WTC11 (cell line): ENCODE measurements around the gene FIS1. TPM values are rescaled to one million over a fixed set of nuclear protein-coding genes. Genes with fewer than 3 reads are reported as not detected.

Experiments used
- ATAC-seq: fragments of 200-7000 bp; cut with Tn5 transposase; 2 replicates; pipeline ENCODE4 v1.10.0; 2021; ENCODE audit warnings: mild to moderate bottlenecking, moderate library complexity
- CTCF ChIA-PET: fragments of 300-600 bp; sonication (Branson Sonifier 250); formaldehyde crosslinking; loops from one replicate; lab custom pipeline; 2021; ENCODE audit warnings: antibody characterized with exemption; lab: Charles Lee
- POLR2A ChIA-PET: fragments of 350-600 bp; sonication (Branson Sonifier 250); formaldehyde crosslinking; loops from one replicate; lab custom pipeline; 2021; ENCODE audit warnings: antibody characterized with exemption; lab: Charles Lee
- DNase-seq: peaks from one replicate; pipeline ENCODE4 v3.0.0; 2021; ENCODE audit warnings: low spot score
- H3K27ac Mint-ChIP-seq: 2 replicates; pipeline ENCODE4 v1.8.0; 2021; ENCODE audit warnings: mixed read lengths
- H3K27me3 Mint-ChIP-seq: 2 replicates; pipeline ENCODE4 v1.8.0; 2021; ENCODE audit warnings: low read depth, mild to moderate bottlenecking, moderate library complexity, mixed read lengths
- H3K36me3 Mint-ChIP-seq: 2 replicates; pipeline ENCODE4 v1.8.0; 2021; ENCODE audit warnings: mixed read lengths
- H3K4me1 Mint-ChIP-seq: 2 replicates; pipeline ENCODE4 v1.8.0; 2022; ENCODE audit warnings: mixed read lengths
- H3K4me3 Mint-ChIP-seq: 2 replicates; pipeline ENCODE4 v1.8.0; 2021; ENCODE audit warnings: mild to moderate bottlenecking, moderate library complexity, mixed read lengths
- H3K9me3 Mint-ChIP-seq: 2 replicates; pipeline ENCODE4 v1.8.0; 2021; ENCODE audit warnings: mixed read lengths
- CBFB ChIP-seq: sonication (generic); formaldehyde crosslinking; IDR thresholded peaks from 2 replicates; pipeline ENCODE4 v1.8.1; 2022; ENCODE audit warnings: mild to moderate bottlenecking, low read depth, missing genetic modification reagents
- EMX1 ChIP-seq: fragments of 250-450 bp; sonication (Bioruptor Pico); IDR thresholded peaks from 2 replicates; pipeline ENCODE4 v1.8.0; 2021; ENCODE audit warnings: mild to moderate bottlenecking
- ERG ChIP-seq: fragments of 250-450 bp; sonication (Bioruptor Pico); IDR thresholded peaks from 2 replicates; pipeline ENCODE4 v1.8.0; 2021; ENCODE audit warnings: mild to moderate bottlenecking
- ESRRA ChIP-seq: sonication (generic); formaldehyde crosslinking; IDR thresholded peaks from 2 replicates; pipeline ENCODE4 v1.8.1; 2022; ENCODE audit warnings: mild to moderate bottlenecking, missing genetic modification reagents, borderline replicate concordance
- FOXP1 ChIP-seq: sonication (generic); formaldehyde crosslinking; IDR thresholded peaks from 2 replicates; pipeline ENCODE4 v1.8.0; 2022; ENCODE audit warnings: missing genetic modification reagents, mild to moderate bottlenecking, moderate library complexity, borderline replicate concordance
- GRHL2 ChIP-seq: fragments of 250-450 bp; sonication (Bioruptor Pico); IDR thresholded peaks from 2 replicates; pipeline ENCODE4 v1.8.0; 2022; ENCODE audit warnings: mild to moderate bottlenecking, moderate library complexity; ENCODE audit not compliant: insufficient replicate concordance, severe bottlenecking
- PRDM15 ChIP-seq: sonication (generic); formaldehyde crosslinking; IDR thresholded peaks from 2 replicates; pipeline ENCODE4 v1.8.0; 2022; ENCODE audit warnings: missing genetic modification reagents
- RELA ChIP-seq: sonication (generic); formaldehyde crosslinking; IDR thresholded peaks from 2 replicates; pipeline ENCODE4 v1.8.1; 2022; ENCODE audit warnings: missing genetic modification reagents, mild to moderate bottlenecking, borderline replicate concordance
- ZNF396 ChIP-seq: fragments of 250-450 bp; sonication (Bioruptor Pico); IDR thresholded peaks from 2 replicates; pipeline ENCODE4 v1.8.0; 2021; ENCODE audit warnings: mild to moderate bottlenecking, moderate library complexity, borderline replicate concordance
- ZNF425 ChIP-seq: fragments of 250-450 bp; sonication (Bioruptor Pico); conservative IDR thresholded peaks from 2 replicates; pipeline ENCODE4 v1.9.0; 2021; ENCODE audit warnings: mild to moderate bottlenecking
- total RNA-seq: library from RNA; stranded (reverse); gene quantifications from 3 replicates; pipeline ENCODE4 v1.2.3, GENCODE V29; 2021
- TF ChIP-seq, protein P1 (sequence below): sonication (generic); formaldehyde crosslinking; IDR thresholded peaks from 2 replicates; pipeline ENCODE4 v1.8.0; 2022; ENCODE audit warnings: mild to moderate bottlenecking, missing genetic modification reagents
- TF ChIP-seq, protein P2 (sequence below): sonication (generic); formaldehyde crosslinking; IDR thresholded peaks from 2 replicates; pipeline ENCODE4 v1.8.0; 2022; ENCODE audit warnings: mild to moderate bottlenecking, missing genetic modification reagents
- TF ChIP-seq, protein P3 (sequence below): sonication (generic); formaldehyde crosslinking; IDR thresholded peaks from 2 replicates; pipeline ENCODE4 v1.8.0; 2023; ENCODE audit warnings: mild to moderate bottlenecking, missing genetic modification reagents
- TF ChIP-seq, protein P4 (sequence below): sonication (generic); formaldehyde crosslinking; IDR thresholded peaks from 2 replicates; pipeline ENCODE4 v1.8.1; 2022; ENCODE audit warnings: low read depth, mild to moderate bottlenecking, moderate library complexity, missing genetic modification reagents, borderline replicate concordance

Gene FIS1
- total RNA-seq, 1 experiment from 2014 or later, result 123 TPM

GRCh38 chr7:101232141-101232850, 12.6 kb downstream of the FIS1 start (continued):
- no peak for TF ChIP-seq ZNF425
- no peak for TF ChIP-seq ZNF396 (CRISPR knock-in tag)
- 0 out of 2 replicates have a peak, but pooled peaks have one; percentile 42 for TF ChIP-seq FOXP1 (CRISPR knock-in tag)
- TF ChIP-seq, protein P1, sequence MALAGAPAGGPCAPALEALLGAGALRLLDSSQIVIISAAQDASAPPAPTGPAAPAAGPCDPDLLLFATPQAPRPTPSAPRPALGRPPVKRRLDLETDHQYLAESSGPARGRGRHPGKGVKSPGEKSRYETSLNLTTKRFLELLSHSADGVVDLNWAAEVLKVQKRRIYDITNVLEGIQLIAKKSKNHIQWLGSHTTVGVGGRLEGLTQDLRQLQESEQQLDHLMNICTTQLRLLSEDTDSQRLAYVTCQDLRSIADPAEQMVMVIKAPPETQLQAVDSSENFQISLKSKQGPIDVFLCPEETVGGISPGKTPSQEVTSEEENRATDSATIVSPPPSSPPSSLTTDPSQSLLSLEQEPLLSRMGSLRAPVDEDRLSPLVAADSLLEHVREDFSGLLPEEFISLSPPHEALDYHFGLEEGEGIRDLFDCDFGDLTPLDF, result no peak
- TF ChIP-seq, protein P2, sequence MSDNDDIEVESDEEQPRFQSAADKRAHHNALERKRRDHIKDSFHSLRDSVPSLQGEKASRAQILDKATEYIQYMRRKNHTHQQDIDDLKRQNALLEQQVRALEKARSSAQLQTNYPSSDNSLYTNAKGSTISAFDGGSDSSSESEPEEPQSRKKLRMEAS (CRISPR knock-in tag), result 0 out of 2 replicates have a peak, but pooled peaks have one; percentile 51
- no peak for TF ChIP-seq RELA (CRISPR knock-in tag)
- TF ChIP-seq, protein P3, sequence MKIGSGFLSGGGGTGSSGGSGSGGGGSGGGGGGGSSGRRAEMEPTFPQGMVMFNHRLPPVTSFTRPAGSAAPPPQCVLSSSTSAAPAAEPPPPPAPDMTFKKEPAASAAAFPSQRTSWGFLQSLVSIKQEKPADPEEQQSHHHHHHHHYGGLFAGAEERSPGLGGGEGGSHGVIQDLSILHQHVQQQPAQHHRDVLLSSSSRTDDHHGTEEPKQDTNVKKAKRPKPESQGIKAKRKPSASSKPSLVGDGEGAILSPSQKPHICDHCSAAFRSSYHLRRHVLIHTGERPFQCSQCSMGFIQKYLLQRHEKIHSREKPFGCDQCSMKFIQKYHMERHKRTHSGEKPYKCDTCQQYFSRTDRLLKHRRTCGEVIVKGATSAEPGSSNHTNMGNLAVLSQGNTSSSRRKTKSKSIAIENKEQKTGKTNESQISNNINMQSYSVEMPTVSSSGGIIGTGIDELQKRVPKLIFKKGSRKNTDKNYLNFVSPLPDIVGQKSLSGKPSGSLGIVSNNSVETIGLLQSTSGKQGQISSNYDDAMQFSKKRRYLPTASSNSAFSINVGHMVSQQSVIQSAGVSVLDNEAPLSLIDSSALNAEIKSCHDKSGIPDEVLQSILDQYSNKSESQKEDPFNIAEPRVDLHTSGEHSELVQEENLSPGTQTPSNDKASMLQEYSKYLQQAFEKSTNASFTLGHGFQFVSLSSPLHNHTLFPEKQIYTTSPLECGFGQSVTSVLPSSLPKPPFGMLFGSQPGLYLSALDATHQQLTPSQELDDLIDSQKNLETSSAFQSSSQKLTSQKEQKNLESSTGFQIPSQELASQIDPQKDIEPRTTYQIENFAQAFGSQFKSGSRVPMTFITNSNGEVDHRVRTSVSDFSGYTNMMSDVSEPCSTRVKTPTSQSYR, result 0 out of 2 replicates have a peak, but pooled peaks have one; percentile 16

- no peak for DNase-seq
- peak overlapping the region; percentile 74 for H3K4me3 Mint-ChIP-seq
- H3K27me3 Mint-ChIP-seq, result no peaks in the 10 kb centered on the region
- POLR2A ChIA-PET, result interaction anchor here (1.1 kb wide), 1 partner anchor 31 kb away, joined by 3 read pairs; no protein-coding TSS in a partner anchor
- TF ChIP-seq, protein P4, sequence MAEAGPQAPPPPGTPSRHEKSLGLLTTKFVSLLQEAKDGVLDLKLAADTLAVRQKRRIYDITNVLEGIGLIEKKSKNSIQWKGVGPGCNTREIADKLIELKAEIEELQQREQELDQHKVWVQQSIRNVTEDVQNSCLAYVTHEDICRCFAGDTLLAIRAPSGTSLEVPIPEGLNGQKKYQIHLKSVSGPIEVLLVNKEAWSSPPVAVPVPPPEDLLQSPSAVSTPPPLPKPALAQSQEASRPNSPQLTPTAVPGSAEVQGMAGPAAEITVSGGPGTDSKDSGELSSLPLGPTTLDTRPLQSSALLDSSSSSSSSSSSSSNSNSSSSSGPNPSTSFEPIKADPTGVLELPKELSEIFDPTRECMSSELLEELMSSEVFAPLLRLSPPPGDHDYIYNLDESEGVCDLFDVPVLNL, result no peak
- TF ChIP-seq CBFB, result no peak
- TF ChIP-seq, all 79 proteins: peak for 0
- ATAC-seq, result no peak
- peak overlapping the region; percentile 11; the same call in 1 of the 2 replicates for H3K27ac Mint-ChIP-seq
- H3K36me3 Mint-ChIP-seq, result peaks cover 11% of the 10 kb centered on the region
- no peaks in the 10 kb centered on the region for H3K9me3 Mint-ChIP-seq
- peaks cover 24% of the 10 kb centered on the region for H3K4me1 Mint-ChIP-seq
- CTCF ChIA-PET, result interaction anchor here (1.3 to 4.0 kb wide), 6 partner anchors 13 to 88 kb away, joined by 3 to 55 read pairs (median 8); partner anchors contain the start of genes FIS1, PLOD3 and ZNHIT1
Observed at GRCh38 chr7:101231644-101232043, 13.2 kb downstream of the FIS1 start.

DNA sequence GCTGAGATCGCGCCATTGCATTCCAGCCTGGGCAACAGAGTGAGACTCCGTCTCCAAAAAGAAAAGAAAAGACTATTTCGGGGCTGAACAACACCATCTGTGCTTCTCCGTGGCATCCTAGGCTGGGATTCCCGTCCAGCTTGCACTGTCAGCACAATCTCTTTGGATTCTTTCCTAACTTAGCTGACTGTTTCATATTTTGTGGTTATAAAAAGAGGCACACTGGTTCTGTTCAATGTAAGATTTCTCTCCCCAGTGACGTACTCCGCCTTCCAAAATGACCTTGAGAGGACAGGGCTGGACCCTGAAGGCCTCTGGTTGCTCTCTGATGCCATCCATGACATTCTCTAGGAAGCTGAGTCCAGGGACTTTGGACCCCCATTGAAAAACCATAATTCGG, 18.2 kb downstream of the FIS1 start:
- ATAC-seq, result no peak
- Mint-ChIP-seq H3K36me3 (peaks cover 34% of the 10 kb centered on the region), H3K4me1 (peaks cover 15% of the 10 kb centered on the region), H3K27me3 (no peaks in the 10 kb centered on the region), H3K4me3 (no peak overlapping the region), H3K9me3 (no peaks in the 10 kb centered on the region), H3K27ac (peak overlapping the region; percentile 38; the same call in 1 of the 2 replicates)
- CTCF ChIA-PET, result interaction anchor here (1.0 to 1.2 kb wide), 2 partner anchors 17 to 82 kb away, joined by 3 to 4 read pairs; no protein-coding TSS in a partner anchor
- POLR2A ChIA-PET, result no interaction called here
- no peak for DNase-seq
- no peak for TF ChIP-seq PRDM15 (CRISPR knock-in tag)
- no peak for TF ChIP-seq EMX1 (CRISPR knock-in tag)
- TF ChIP-seq GRHL2 (CRISPR knock-in tag), result no peak
- no peak for TF ChIP-seq ESRRA (CRISPR knock-in tag)
- TF ChIP-seq ERG (CRISPR knock-in tag), result no peak
- TF ChIP-seq, protein P3, result no peak
